A549 (cell line): ENCODE data around the gene GMDS. TPM values are rescaled to one million over a fixed set of nuclear protein-coding genes. Genes with fewer than 3 reads are reported as not detected.

ENCODE experiments used
- ATAC-seq, 2 experiments: fragments of 200-7000 bp in 1 of 2; fragments of >200 bp in 1 of 2; cut with Nextera tagmentation in 1 of 2; cut with Tn5 transposase in 1 of 2; 3 replicates each; pipeline versions ENCODE4 v1.8.0 to v1.9.1; 2018 to 2020; ENCODE audit warnings: mild to moderate bottlenecking in 1 of 2, moderate library complexity in 1 of 2
- CTCF ChIA-PET: fragments of 300-600 bp; sonication (Branson Sonifier 250); formaldehyde crosslinking; extraction: SDS; loops from one replicate; lab custom pipeline; 2021; ENCODE audit warnings: antibody characterized with exemption, inconsistent platforms; lab: Yijun Ruan, JAX
- POLR2A ChIA-PET: fragments of 350-600 bp; formaldehyde crosslinking; extraction: SDS; loops from one replicate; lab custom pipeline; 2021; ENCODE audit warnings: antibody characterized with exemption, inconsistent platforms; lab: Yijun Ruan, JAX
- DNase-seq, 2 experiments: peaks; one replicate each; pipeline versions ENCODE4 v3.0.0 to v3.0.0-alpha.2; 2011 to 2016; ENCODE audit warnings: low read depth in 1 of 2, low spot score in 1 of 2
- FAIRE-seq: peaks from 2 replicates; lab custom pipeline; 2011; peaks lifted over from hg19 to GRCh38; lab: Jason Lieb, UNC
- H3K27ac ChIP-seq, 2 experiments: fragments of >200 bp; sonication (Bioruptor Twin); formaldehyde crosslinking; 3 replicates each; pipeline ENCODE4 v1.5.1; 2016 to 2017
- H3K4me1 ChIP-seq: fragments of >200 bp; sonication (Bioruptor Twin); formaldehyde crosslinking; 3 replicates; pipeline ENCODE4 v1.6.1; 2016
- H3K4me2 ChIP-seq: fragments of >200 bp; sonication (Bioruptor Twin); formaldehyde crosslinking; 3 replicates; pipeline ENCODE4 v1.6.1; 2016
- H3K4me3 ChIP-seq: fragments of >200 bp; sonication (Bioruptor Twin); formaldehyde crosslinking; 3 replicates; pipeline ENCODE4 v1.5.1; 2016
- H3K9me3 ChIP-seq: fragments of >200 bp; sonication (Bioruptor Twin); formaldehyde crosslinking; 3 replicates; pipeline ENCODE4 v1.6.1; 2016
- CBX2 ChIP-seq: fragments of 200-600 bp; sonication (generic); IDR thresholded peaks from 2 replicates; pipeline ENCODE4 v1.6.1; 2016; ENCODE audit warnings: low read depth, mild to moderate bottlenecking, borderline replicate concordance
- CBX8 ChIP-seq: fragments of 200-600 bp; sonication (generic); IDR thresholded peaks from 2 replicates; pipeline ENCODE4 v1.6.1; 2016
- CHD4 ChIP-seq: fragments of 200-600 bp; sonication (generic); IDR thresholded peaks from 2 replicates; pipeline ENCODE4 v1.6.1; 2016; ENCODE audit warnings: antibody characterized with exemption, mild to moderate bottlenecking, borderline replicate concordance
- EHF ChIP-seq: fragments of 250-450 bp; sonication (Bioruptor Pico); IDR thresholded peaks from 2 replicates; pipeline ENCODE4 v1.5.0; 2020; ENCODE audit warnings: mild to moderate bottlenecking
- ELK1 ChIP-seq: fragments of 150-350 bp; IDR thresholded peaks from 2 replicates; pipeline ENCODE4 v1.6.1; 2014; ENCODE audit warnings: low read depth, mild to moderate bottlenecking, low read length
- EP300 ChIP-seq, 2 experiments: fragments of >200 bp; sonication (Bioruptor Twin); formaldehyde crosslinking; IDR thresholded peaks; 2 replicates in 1 of 2; 3 replicates in 1 of 2; pipeline ENCODE4 v1.6.1; 2016 to 2017
- ESRRA ChIP-seq: fragments of 150-350 bp; IDR thresholded peaks from 2 replicates; pipeline ENCODE4 v1.6.1; 2014; ENCODE audit warnings: mild to moderate bottlenecking, low read length, borderline replicate concordance
- FOSB ChIP-seq: fragments of 250-450 bp; sonication (Bioruptor Pico); IDR thresholded peaks from 2 replicates; pipeline ENCODE4 v1.5.0; 2020; ENCODE audit warnings: mild to moderate bottlenecking, moderate library complexity
- FOXS1 ChIP-seq: fragments of 250-450 bp; sonication (Bioruptor Pico); IDR thresholded peaks from 2 replicates; pipeline ENCODE4 v1.5.0; 2020; ENCODE audit warnings: mild to moderate bottlenecking, moderate library complexity
- HDAC2 ChIP-seq: fragments of 200-600 bp; sonication (generic); IDR thresholded peaks from 2 replicates; pipeline ENCODE4 v1.6.1; 2016
- HOXB13 ChIP-seq: fragments of 250-450 bp; sonication (Bioruptor Pico); IDR thresholded peaks from 2 replicates; pipeline ENCODE4 v1.5.0; 2020; ENCODE audit warnings: low read depth, mild to moderate bottlenecking, moderate library complexity
- JUN ChIP-seq, 2 experiments: fragments of >200 bp; sonication (Bioruptor Twin); formaldehyde crosslinking; IDR thresholded peaks; 2 replicates in 1 of 2; 3 replicates in 1 of 2; pipeline ENCODE4 v1.6.1; 2016 to 2017
- JUNB ChIP-seq: fragments of >200 bp; sonication (Bioruptor Twin); formaldehyde crosslinking; IDR thresholded peaks from 2 replicates; pipeline ENCODE4 v1.6.1; 2016
- KDM1A ChIP-seq: fragments of 200-600 bp; sonication (generic); IDR thresholded peaks from 2 replicates; pipeline ENCODE4 v1.6.1; 2016; ENCODE audit warnings: low read depth, mild to moderate bottlenecking
- KDM5A ChIP-seq: fragments of 200-600 bp; sonication (generic); IDR thresholded peaks from 2 replicates; pipeline ENCODE4 v1.6.1; 2016; ENCODE audit warnings: antibody characterized with exemption, mild to moderate bottlenecking
- MYC ChIP-seq: IDR thresholded peaks from 2 replicates; pipeline ENCODE4 v1.6.1; 2012; ENCODE audit warnings: mild to moderate bottlenecking, inconsistent platforms, low read length, improper control_type of control experiment, borderline replicate concordance
- NPAS2 ChIP-seq: fragments of 250-450 bp; sonication (Bioruptor Pico); IDR thresholded peaks from 2 replicates; pipeline ENCODE4 v1.8.0; 2022; ENCODE audit warnings: mild to moderate bottlenecking, moderate library complexity, borderline replicate concordance
- NR3C1 ChIP-seq: fragments of >200 bp; sonication (Bioruptor Twin); formaldehyde crosslinking; IDR thresholded peaks from 3 replicates; pipeline ENCODE4 v1.6.1; 2017
- PHF8 ChIP-seq: fragments of 200-600 bp; sonication (generic); IDR thresholded peaks from 2 replicates; pipeline ENCODE4 v1.6.1; 2016; ENCODE audit warnings: low read depth, mild to moderate bottlenecking, antibody characterized with exemption, moderate library complexity, borderline replicate concordance
- RAD21 ChIP-seq, 2 experiments: fragments of >200 bp in 1 of 2; sonication (Bioruptor Twin) in 1 of 2; formaldehyde crosslinking in 1 of 2; IDR thresholded peaks in 1 of 2; conservative IDR thresholded peaks in 1 of 2; 2 replicates in 1 of 2; 3 replicates in 1 of 2; pipeline ENCODE4 v1.6.1; 2012 to 2018; ENCODE audit warnings: inconsistent platforms in 1 of 2
- RARB ChIP-seq: fragments of 250-450 bp; sonication (Bioruptor Pico); IDR thresholded peaks from 2 replicates; pipeline ENCODE4 v1.8.0; 2021; ENCODE audit warnings: mild to moderate bottlenecking, moderate library complexity
- RCOR1 ChIP-seq: fragments of 150-350 bp; IDR thresholded peaks from 2 replicates; pipeline ENCODE4 v1.6.1; 2014; ENCODE audit warnings: antibody characterized with exemption, low read length, low read depth
- REST ChIP-seq: fragments of 200-600 bp; sonication (generic); IDR thresholded peaks from 2 replicates; pipeline ENCODE4 v1.6.1; 2016; ENCODE audit warnings: antibody characterized with exemption, mild to moderate bottlenecking, moderate library complexity
- RFX5 ChIP-seq: fragments of 450-650 bp; IDR thresholded peaks from 2 replicates; pipeline ENCODE4 v1.7.1; 2014; ENCODE audit warnings: antibody characterized with exemption, mild to moderate bottlenecking, moderate library complexity
- RNF2 ChIP-seq: fragments of 200-600 bp; sonication (generic); IDR thresholded peaks from 2 replicates; pipeline ENCODE4 v1.6.1; 2016; ENCODE audit warnings: low read depth, mild to moderate bottlenecking, antibody characterized with exemption, moderate library complexity, borderline replicate concordance
- SREBF2 ChIP-seq: fragments of 450-650 bp; IDR thresholded peaks from 2 replicates; pipeline ENCODE4 v1.6.1; 2014; ENCODE audit warnings: mild to moderate bottlenecking, moderate library complexity
- TFCP2L1 ChIP-seq: fragments of 250-450 bp; sonication (Bioruptor Pico); IDR thresholded peaks from 2 replicates; pipeline ENCODE4 v1.5.0; 2021; ENCODE audit warnings: mild to moderate bottlenecking
- ZC3H11A ChIP-seq: fragments of 450-650 bp; IDR thresholded peaks from 2 replicates; pipeline ENCODE4 v1.6.1; 2014; ENCODE audit warnings: antibody characterized with exemption, mild to moderate bottlenecking
- ZFP36 ChIP-seq: fragments of 450-650 bp; IDR thresholded peaks from 2 replicates; pipeline ENCODE4 v1.6.1; 2014; ENCODE audit warnings: borderline replicate concordance; ENCODE audit not compliant: partially characterized antibody
- ZNF302 ChIP-seq: fragments of 250-450 bp; sonication (Bioruptor Pico); IDR thresholded peaks from 2 replicates; pipeline ENCODE4 v1.9.0; 2021; ENCODE audit warnings: inconsistent platforms, mild to moderate bottlenecking, moderate library complexity
- ZSCAN20 ChIP-seq: fragments of 250-450 bp; sonication (Bioruptor Pico); IDR thresholded peaks from 2 replicates; pipeline ENCODE4 v1.8.0; 2022; ENCODE audit warnings: mild to moderate bottlenecking, moderate library complexity
- WGBS: methylation state at CpG from one replicate; pipeline ENCODE4 v1.1.6; 2017; ENCODE audit errors: missing lambda C conversion rate; 5-methylcytosine and 5-hydroxymethylcytosine counted together
- polyA plus RNA-seq, 4 experiments: library from polyadenylated mRNA; depleted of rRNA in 3 of 4; stranded (reverse); fragments of >200 nt; fragmentation: RNase III in 1 of 4; extraction: RNeasy Plus Mini Kit Qiagen cat#74134 plus additional on column Dnase treatment in 1 of 4; gene quantifications; 2 replicates in 3 of 4; 3 replicates in 1 of 4; pipeline ENCODE4 v1.2.3, GENCODE V29; 2011 to 2017
- TF ChIP-seq, protein P1 (sequence below): fragments of 250-450 bp; sonication (Bioruptor Pico); IDR thresholded peaks from 2 replicates; pipeline ENCODE4 v1.5.0; 2020; ENCODE audit warnings: low read depth, mild to moderate bottlenecking, moderate library complexity

Gene GMDS
- polyA plus RNA-seq, 2 of the 4 experiments (the other 2 are of a cell fraction) = 9.9 to 12.4 TPM

- no peaks in the 10 kb centered on the region for H3K9me3 ChIP-seq
- H3K4me3 ChIP-seq = no peak overlapping the region
- H3K27ac ChIP-seq = no peak overlapping the region
- DNase-seq = no peak
- ChIA-PET CTCF (no interaction called here), POLR2A (no interaction called here)
- WGBS = 92% methylated on average over 2 of the region's 2 CpGs
- FAIRE-seq = no peak
- no peak for ATAC-seq
- H3K4me1 ChIP-seq = no peaks in the 10 kb centered on the region
- TF ChIP-seq EP300 (IDR thresholded peaks at IDR 0.05) (no peak), TFCP2L1 (no peak), CHD4 (no peak), HOXB13 (CRISPR knock-in tag) (no peak), ZNF302 (CRISPR knock-in tag) (no peak), FOSB (CRISPR knock-in tag) (no peak), JUN (IDR thresholded peaks at IDR 0.05) (no peak), MYC (no peak), EHF (no peak), RARB (no peak), ESRRA (no peak), ZC3H11A (no peak), KDM1A (no peak), HDAC2 (no peak), RFX5 (no peak), KDM5A (no peak), PHF8 (no peak), CBX8 (no peak), ZSCAN20 (no peak)
- H3K4me2 ChIP-seq = no peak overlapping the region
These were observed 361.1 kb downstream of the GMDS start for GRCh38 chr6:1884313-1884712.

DNA sequence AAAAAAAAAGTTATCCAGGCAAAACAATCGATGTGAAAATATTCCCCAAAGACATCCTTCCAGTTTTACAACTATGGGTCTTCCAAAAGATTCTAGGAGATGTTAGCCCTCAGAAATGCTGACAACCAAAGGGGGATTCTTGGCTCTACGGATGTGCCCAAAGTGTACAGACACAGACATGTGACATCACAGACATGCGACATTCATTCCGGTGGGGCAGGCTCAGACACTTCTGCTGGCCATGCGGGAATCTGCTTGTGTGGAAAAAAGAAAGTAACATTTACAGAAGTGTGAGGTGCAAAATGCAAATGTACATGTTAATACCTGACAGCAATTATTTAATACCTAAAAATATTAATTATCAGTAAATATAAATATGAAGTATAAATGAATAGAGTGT, 367.1 kb downstream of the GMDS start:
- CTCF ChIA-PET = no interaction called here
- DNase-seq = no peak
- Histone ChIP-seq H3K27ac (no peak overlapping the region), H3K4me3 (no peak overlapping the region)
- WGBS = 92% methylated on average over 5 of the region's 5 CpGs
- TF ChIP-seq JUNB (no peak), NR3C1 (no peak), ZSCAN20 (no peak), RCOR1 (no peak)
- TF ChIP-seq, all 56 proteins: peak for 0
- POLR2A ChIA-PET = no interaction called here
- ATAC-seq (no peak), FAIRE-seq (no peak)
- Histone ChIP-seq H3K4me1 (no peaks in the 10 kb centered on the region), H3K4me2 (no peak overlapping the region), H3K9me3 (no peaks in the 10 kb centered on the region)

DNA sequence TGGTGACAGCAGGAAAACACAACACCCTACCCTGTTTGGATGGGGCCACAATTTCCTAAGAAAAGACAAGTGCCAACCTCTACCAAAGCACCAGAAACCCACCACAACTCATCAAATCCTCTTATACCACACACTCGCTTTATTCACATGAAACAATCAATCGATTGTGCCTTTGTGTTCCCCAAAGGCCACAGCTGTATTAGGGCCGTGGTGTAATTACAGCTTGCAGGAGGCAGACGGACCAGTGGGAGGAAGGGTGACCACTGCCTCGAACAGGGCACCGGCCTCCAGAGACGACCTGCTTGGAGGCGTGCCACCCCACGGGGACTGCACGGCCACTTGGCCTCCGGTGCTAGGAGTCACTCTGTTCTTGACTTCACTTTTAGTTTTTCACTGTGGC, 371.6 kb downstream of the GMDS start:
- no peaks in the 10 kb centered on the region for H3K4me1 ChIP-seq
- H3K27ac ChIP-seq = no peak overlapping the region
- POLR2A ChIA-PET = no interaction called here
- DNase-seq = no peak
- FAIRE-seq = no peak
- H3K4me3 ChIP-seq = no peak overlapping the region
- no peaks in the 10 kb centered on the region for H3K9me3 ChIP-seq
- no peak overlapping the region for H3K4me2 ChIP-seq
- no peak for ATAC-seq
- CTCF ChIA-PET = no interaction called here
- WGBS = 90% methylated on average over 11 of the region's 11 CpGs
- TF ChIP-seq ZFP36 (no peak), ESRRA (no peak), CHD4 (no peak), NPAS2 (CRISPR knock-in tag) (no peak), RNF2 (no peak), FOXS1 (no peak), TFCP2L1 (no peak), RARB (no peak), JUN (IDR thresholded peaks at IDR 0.05) (no peak), JUNB (no peak), ZC3H11A (no peak), REST (no peak), SREBF2 (no peak), ELK1 (no peak), KDM5A (no peak), RAD21 (conservative IDR thresholded peaks at IDR 0.05 in 1 of 2, IDR thresholded peaks at IDR 0.05 in 1 of 2) (no peak), RCOR1 (no peak), CBX2 (no peak)
- TF ChIP-seq, protein P1, sequence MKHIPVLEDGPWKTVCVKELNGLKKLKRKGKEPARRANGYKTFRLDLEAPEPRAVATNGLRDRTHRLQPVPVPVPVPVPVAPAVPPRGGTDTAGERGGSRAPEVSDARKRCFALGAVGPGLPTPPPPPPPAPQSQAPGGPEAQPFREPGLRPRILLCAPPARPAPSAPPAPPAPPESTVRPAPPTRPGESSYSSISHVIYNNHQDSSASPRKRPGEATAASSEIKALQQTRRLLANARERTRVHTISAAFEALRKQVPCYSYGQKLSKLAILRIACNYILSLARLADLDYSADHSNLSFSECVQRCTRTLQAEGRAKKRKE (CRISPR knock-in tag) = no peak
